Sigmoid colon (tissue), 4 donors: ENCODE measurements around the gene TRMT61B.

ENCODE experiments used
- CTCF ChIP-seq, 4 experiments: fragments of 450-650 bp in 3 of 4; fragments of 200-600 bp in 1 of 4; IDR thresholded peaks; one replicate each; pipeline ENCODE4 v1.5.1; 2016 to 2019; ENCODE audit warnings: antibody characterized with exemption in 4 of 4, mild to moderate bottlenecking in 3 of 4, moderate library complexity in 2 of 4
- EP300 ChIP-seq, 4 donors: sonication (generic); formaldehyde crosslinking; IDR thresholded peaks; one replicate each; pipeline ENCODE4 v1.6.1; 2017; ENCODE audit warnings: antibody characterized with exemption in 4 of 4
- POLR2A ChIP-seq, 2 donors: fragments of 450-650 bp; IDR thresholded peaks; one replicate each; pipeline ENCODE4 v1.6.1; 2016; ENCODE audit warnings: antibody characterized with exemption in 2 of 2, mild to moderate bottlenecking in 2 of 2, moderate library complexity in 2 of 2
- POLR2AphosphoS5 ChIP-seq, 4 donors: sonication (generic); formaldehyde crosslinking; IDR thresholded peaks; one replicate each; pipeline ENCODE4 v1.6.1; 2017; ENCODE audit warnings: antibody characterized with exemption in 4 of 4

- TF ChIP-seq CTCF (IDR thresholded peaks at IDR 0.05): no peak
- TF ChIP-seq POLR2AphosphoS5 (IDR thresholded peaks at IDR 0.05): no peak
- no peak for TF ChIP-seq POLR2A (IDR thresholded peaks at IDR 0.05)
- no peak for TF ChIP-seq EP300 (IDR thresholded peaks at IDR 0.05)
Measured at GRCh38 chr2:28901841-28902240, 31.7 kb upstream of the TRMT61B start.
